ENCODE results near the gene SATB1. TPM values are rescaled to one million over a fixed set of nuclear protein-coding genes. Genes with fewer than 3 reads are reported as not detected.

The SATB1 gene
- total RNA-seq, 2 experiments from 2014 or later = 546 to 561 TPM

GRCh38 chr3:18428991-18429745, 4.0 kb upstream of the SATB1 start:
- POLR2A ChIA-PET = interaction anchor here (1.1 to 5.7 kb wide), 4 partner anchors 9 to 298 kb away, joined by 3 to 95 read pairs (median 12); no protein-coding TSS in a partner anchor
- Mint-ChIP-seq H3K4me3 (peak overlapping the region; percentile 72), H3K27ac (peak overlapping the region; percentile 72), H3K36me3 (peaks cover 79% of the 10 kb centered on the region), H3K4me1 (ENCODE audit: low read depth) (peaks cover 65% of the 10 kb centered on the region), H3K9me3 (no peaks in the 10 kb centered on the region), H3K27me3 (peaks cover 1% of the 10 kb centered on the region)
- DNase-seq = no peak
- intact Hi-C loops (cut with micrococcal nuclease) = loop anchor here (1.0 to 10.0 kb wide), 2 partner anchors 9 to 556 kb away; no protein-coding TSS in a partner anchor
- CTCF ChIA-PET = no interaction called here

- Mint-ChIP-seq H3K4me3 (peak overlapping the region; percentile 72), H3K9me3 (no peaks in the 10 kb centered on the region), H3K27ac (peak overlapping the region; percentile 72), H3K36me3 (peaks cover 88% of the 10 kb centered on the region), H3K27me3 (peaks cover 1% of the 10 kb centered on the region), H3K4me1 (ENCODE audit: low read depth) (peaks cover 76% of the 10 kb centered on the region)
- POLR2A ChIA-PET = interaction anchor here (2.9 kb wide), 1 partner anchor 10 kb away, joined by 19 read pairs; no protein-coding TSS in a partner anchor
- DNase-seq = no peak
- intact Hi-C loops (cut with micrococcal nuclease) = loop anchor here (1.0 to 10.0 kb wide), 2 partner anchors 10 to 557 kb away; no protein-coding TSS in a partner anchor
- CTCF ChIA-PET = no interaction called here
These were observed 2.9 kb upstream of the SATB1 start for GRCh38 chr3:18428036-18428435.

GRCh38 chr3:18426597-18427193, 1.6 kb upstream of the SATB1 start:
- Mint-ChIP-seq H3K9me3 (no peaks in the 10 kb centered on the region), H3K27ac (peak overlapping the region; percentile 84), H3K4me3 (peak overlapping the region; percentile 86), H3K36me3 (peaks cover 86% of the 10 kb centered on the region), H3K27me3 (peaks cover 1% of the 10 kb centered on the region), H3K4me1 (ENCODE audit: low read depth) (peaks cover 75% of the 10 kb centered on the region)
- no peak for DNase-seq
- POLR2A ChIA-PET = interaction anchor here (0.8 to 1.4 kb wide), 3 partner anchors 9 to 18 kb away, joined by 3 to 4 read pairs (median 4); no protein-coding TSS in a partner anchor
- CTCF ChIA-PET = interaction anchor here (0.6 kb wide), 1 partner anchor 37 kb away, joined by 3 read pairs; no protein-coding TSS in a partner anchor
- intact Hi-C loops (cut with micrococcal nuclease) = loop anchor here (1.0 to 10.0 kb wide), 4 partner anchors 16 to 558 kb away; no protein-coding TSS in a partner anchor

- peak overlapping the region; percentile 86 for H3K4me3 Mint-ChIP-seq
- peak overlapping the region; percentile 84 for H3K27ac Mint-ChIP-seq
- H3K4me1 Mint-ChIP-seq (ENCODE audit: low read depth) = peaks cover 74% of the 10 kb centered on the region
- intact Hi-C loops (cut with micrococcal nuclease) = loop anchor here (1.0 to 10.0 kb wide), 3 partner anchors 131 to 559 kb away; no protein-coding TSS in a partner anchor
- POLR2A ChIA-PET = interaction anchor here (1.8 to 3.4 kb wide), 3 partner anchors 10 to 19 kb away, joined by 10 to 14 read pairs (median 10); no protein-coding TSS in a partner anchor
- peaks cover 83% of the 10 kb centered on the region for H3K36me3 Mint-ChIP-seq
- peak; percentile 82 for DNase-seq
- CTCF ChIA-PET = no interaction called here
- no peaks in the 10 kb centered on the region for H3K27me3 Mint-ChIP-seq
- H3K9me3 Mint-ChIP-seq = no peaks in the 10 kb centered on the region
These were observed 610 bp upstream of the SATB1 start for GRCh38 chr3:18425641-18426257.

- DNase-seq = no peak
- H3K4me3 Mint-ChIP-seq = peak overlapping the region; percentile 86
- peaks cover 86% of the 10 kb centered on the region for H3K36me3 Mint-ChIP-seq
- ChIA-PET CTCF (no interaction called here), POLR2A (interaction anchor here (0.7 to 3.4 kb wide), 7 partner anchors 9 to 286 kb away, joined by 4 to 14 read pairs (median 6); no protein-coding TSS in a partner anchor)
- H3K27me3 Mint-ChIP-seq = no peaks in the 10 kb centered on the region
- no peaks in the 10 kb centered on the region for H3K9me3 Mint-ChIP-seq
- intact Hi-C loops (cut with micrococcal nuclease) = loop anchor here (10.0 kb wide), 1 partner anchor 561 kb away; no protein-coding TSS in a partner anchor
- H3K4me1 Mint-ChIP-seq (ENCODE audit: low read depth) = peaks cover 76% of the 10 kb centered on the region
- peak overlapping the region; percentile 84 for H3K27ac Mint-ChIP-seq
These were observed 868 bp downstream of the SATB1 start for GRCh38 chr3:18424213-18424728.

- H3K36me3 Mint-ChIP-seq = peaks cover 86% of the 10 kb centered on the region
These were observed 1.5 kb downstream of the SATB1 start for GRCh38 chr3:18423401-18424212.

GRCh38 chr3:18422972-18423371, 2.2 kb downstream of the SATB1 start:
- no peak for DNase-seq
- peaks cover 86% of the 10 kb centered on the region for H3K36me3 Mint-ChIP-seq

More at GRCh38 chr3:18423401-18424212, 1.5 kb downstream of the SATB1 start:
- ChIA-PET CTCF (interaction anchor here (2.4 kb wide), 1 partner anchor 335 kb away, joined by 7 read pairs; no protein-coding TSS in a partner anchor), POLR2A (interaction anchor here (0.6 to 3.4 kb wide), 11 partner anchors 10 to 319 kb away, joined by 3 to 14 read pairs (median 4); no protein-coding TSS in a partner anchor)
- no peaks in the 10 kb centered on the region for H3K9me3 Mint-ChIP-seq
- H3K27me3 Mint-ChIP-seq = no peaks in the 10 kb centered on the region
- DNase-seq = peak; percentile 61
- H3K27ac Mint-ChIP-seq = peak overlapping the region; percentile 84
- H3K4me1 Mint-ChIP-seq (ENCODE audit: low read depth) = peaks cover 76% of the 10 kb centered on the region
- intact Hi-C loops (cut with micrococcal nuclease) = loop anchor here (2.0 to 10.0 kb wide), 2 partner anchors 255 to 561 kb away; no protein-coding TSS in a partner anchor
- peak overlapping the region; percentile 86 for H3K4me3 Mint-ChIP-seq

GRCh38 chr3:18420555-18420954, 4.6 kb downstream of the SATB1 start:
- H3K4me3 Mint-ChIP-seq = peak overlapping the region; percentile 60
- peaks cover 91% of the 10 kb centered on the region for H3K36me3 Mint-ChIP-seq
- intact Hi-C loops (cut with micrococcal nuclease) = loop anchor here (10.0 kb wide), 1 partner anchor 564 kb away; no protein-coding TSS in a partner anchor
- peak overlapping the region; percentile 79 for H3K27ac Mint-ChIP-seq
- H3K9me3 Mint-ChIP-seq = no peaks in the 10 kb centered on the region
- H3K4me1 Mint-ChIP-seq (ENCODE audit: low read depth) = peaks cover 83% of the 10 kb centered on the region
- H3K27me3 Mint-ChIP-seq = no peaks in the 10 kb centered on the region
- POLR2A ChIA-PET = interaction anchor here (0.9 to 2.1 kb wide), 4 partner anchors 10 to 18 kb away, joined by 3 to 8 read pairs (median 5); no protein-coding TSS in a partner anchor
- DNase-seq = no peak
- CTCF ChIA-PET = interaction anchor here (0.7 to 1.3 kb wide), 2 partner anchors 18 to 338 kb away, joined by 4 to 5 read pairs; no protein-coding TSS in a partner anchor

More at GRCh38 chr3:18422972-18423371, 2.2 kb downstream of the SATB1 start:
- H3K27ac Mint-ChIP-seq = peak overlapping the region; percentile 84
- ChIA-PET CTCF (interaction anchor here (2.4 kb wide), 1 partner anchor 335 kb away, joined by 7 read pairs; no protein-coding TSS in a partner anchor), POLR2A (interaction anchor here (0.6 to 3.4 kb wide), 8 partner anchors 13 to 319 kb away, joined by 3 to 14 read pairs (median 4); no protein-coding TSS in a partner anchor)
- H3K9me3 Mint-ChIP-seq = no peaks in the 10 kb centered on the region
- peaks cover 76% of the 10 kb centered on the region for H3K4me1 Mint-ChIP-seq (ENCODE audit: low read depth)
- H3K27me3 Mint-ChIP-seq = no peaks in the 10 kb centered on the region
- H3K4me3 Mint-ChIP-seq = peak overlapping the region; percentile 86
- intact Hi-C loops (cut with micrococcal nuclease) = loop anchor here (2.0 to 10.0 kb wide), 2 partner anchors 256 to 562 kb away; no protein-coding TSS in a partner anchor

GRCh38 chr3:18419232-18419631, 5.9 kb downstream of the SATB1 start:
- Mint-ChIP-seq H3K27ac (peak overlapping the region; percentile 79), H3K27me3 (no peaks in the 10 kb centered on the region), H3K36me3 (peaks cover 92% of the 10 kb centered on the region), H3K4me1 (ENCODE audit: low read depth) (peaks cover 92% of the 10 kb centered on the region), H3K9me3 (no peaks in the 10 kb centered on the region), H3K4me3 (peak overlapping the region; percentile 59)
- ChIA-PET POLR2A (interaction anchor here (1.7 kb wide), 1 partner anchor 11 kb away, joined by 5 read pairs; no protein-coding TSS in a partner anchor), CTCF (interaction anchor here (1.2 kb wide), 1 partner anchor 29 kb away, joined by 3 read pairs; no protein-coding TSS in a partner anchor)
- intact Hi-C loops (cut with micrococcal nuclease) = no loop called here
- DNase-seq = no peak

- CTCF ChIA-PET = interaction anchor here (1.5 kb wide), 1 partner anchor 340 kb away, joined by 4 read pairs; no protein-coding TSS in a partner anchor
- H3K4me3 Mint-ChIP-seq = peak overlapping the region; percentile 59
- intact Hi-C loops (cut with micrococcal nuclease) = no loop called here
- H3K9me3 Mint-ChIP-seq = no peaks in the 10 kb centered on the region
- H3K27ac Mint-ChIP-seq = peak overlapping the region; percentile 79
- DNase-seq = no peak
- peaks cover 85% of the 10 kb centered on the region for H3K4me1 Mint-ChIP-seq (ENCODE audit: low read depth)
- peaks cover 89% of the 10 kb centered on the region for H3K36me3 Mint-ChIP-seq
- POLR2A ChIA-PET = interaction anchor here (1.0 to 2.0 kb wide), 4 partner anchors 13 to 27 kb away, joined by 3 to 7 read pairs (median 4); no protein-coding TSS in a partner anchor
- no peaks in the 10 kb centered on the region for H3K27me3 Mint-ChIP-seq
These were observed 7.1 kb downstream of the SATB1 start for GRCh38 chr3:18417904-18418572.

Measured in activated CD4-positive, alpha-beta memory T cell treated with anti-CD3 and anti-CD28 coated beads for 36 hours (primary cell).